Uterine smooth muscle cell (primary cell): Measurements from ENCODE around the gene DIAPH1. TPM values are rescaled to one million over a fixed set of nuclear protein-coding genes. Genes with fewer than 3 reads are reported as not detected.

ENCODE experiments used
- total RNA-seq: library from RNA; depleted of rRNA; stranded (reverse); fragments of >200 nt; gene quantifications from 2 replicates; pipeline ENCODE4 v1.2.3, GENCODE V29; 2014

DIAPH1 gene
- 24.2 and 41.1 TPM in 2 replicates for total RNA-seq

GRCh38 chr5:141618804-141619554 is at the start of gene DIAPH1:
Gene DIAPH1, minus strand, starts transcription at chr5:141619000. Its CDS starts 86 bp downstream, at chr5:141618914.

GRCh38 chr5:141650851-141651727 is 32.3 kb upstream of the DIAPH1 start, which contains the start of gene FCHSD1:
Gene FCHSD1, minus strand, starts transcription at chr5:141651418. Its CDS starts 50 bp downstream, at chr5:141651368.

GRCh38 chr5:141636413-141637122 is 17.8 kb upstream of the DIAPH1 start, which contains the start of the genes HDAC3 and RELL2:
Gene HDAC3, minus strand, starts transcription at chr5:141636849. Its CDS starts 59 bp downstream, at chr5:141636790.
Gene RELL2, plus strand, starts transcription at chr5:141636997. Its CDS starts 1,229 bp downstream, at chr5:141638226.

GRCh38 chr5:141488591-141489561 is 129.9 kb downstream of the DIAPH1 start, which contains the start of gene PCDHGC5:
Gene PCDHGC5, plus strand, starts transcription at chr5:141489081. Its CDS starts 160 bp downstream, at chr5:141489241.

GRCh38 chr5:141484641-141485311 is 134.0 kb downstream of the DIAPH1 start, which contains the start of gene PCDHGC4:
Gene PCDHGC4, plus strand, starts transcription at chr5:141485030. Its CDS starts 144 bp downstream, at chr5:141485174.

GRCh38 chr5:141475625-141476131 is 143.1 kb downstream of the DIAPH1 start, which contains the start of gene PCDHGC3:
Gene PCDHGC3, plus strand, starts transcription at chr5:141475966. Its CDS starts 151 bp downstream, at chr5:141476117.

Other genes with a start within 250 kb of the DIAPH1 start
- gene PCDHGB3, start 248.8 kb downstream of the DIAPH1 start, total RNA-seq, result 2.3 and 4.2 TPM in 2 replicates
- gene PCDHGA6, start 245.1 kb downstream of the DIAPH1 start, total RNA-seq, result 1.7 and 3.2 TPM in 2 replicates
- gene PCDHGA7, start 236.3 kb downstream of the DIAPH1 start, total RNA-seq, result 1.3 and 4.0 TPM in 2 replicates
- gene PCDHGB4, start 231.3 kb downstream of the DIAPH1 start, total RNA-seq, result 11.3 and 20.9 TPM in 2 replicates
- gene PCDHGA8, start 226.4 kb downstream of the DIAPH1 start, total RNA-seq, result 1.1 and 2.4 TPM in 2 replicates
- 16.2 and 25.0 TPM in 2 replicates for gene PCDHGB5, start 221.1 kb downstream of the DIAPH1 start, total RNA-seq
- 4.0 and 4.2 TPM in 2 replicates for gene PCDHGA9, start 216.2 kb downstream of the DIAPH1 start, total RNA-seq
- gene PCDHGB6, start 211.0 kb downstream of the DIAPH1 start, total RNA-seq, result 2.4 and 2.9 TPM in 2 replicates
- gene PCDHGA10, start 206.0 kb downstream of the DIAPH1 start, total RNA-seq, result 4.9 and 5.2 TPM in 2 replicates
- 6.0 and 7.4 TPM in 2 replicates for gene PCDHGB7, start 201.3 kb downstream of the DIAPH1 start, total RNA-seq
- gene PCDHGA11, start 197.9 kb downstream of the DIAPH1 start, total RNA-seq, result 11.7 and 13.6 TPM in 2 replicates
- 15.5 and 21.5 TPM in 2 replicates for gene PCDHGA12, start 188.5 kb downstream of the DIAPH1 start, total RNA-seq
- 39.6 and 44.7 TPM in 2 replicates for gene PCDHGC3, start 143.0 kb downstream of the DIAPH1 start, total RNA-seq
- gene PCDHGC4, start 134.0 kb downstream of the DIAPH1 start, total RNA-seq, result 2.2 and 2.4 TPM in 2 replicates
- 2.3 and 2.9 TPM in 2 replicates for gene PCDHGC5, start 129.9 kb downstream of the DIAPH1 start, total RNA-seq
- gene HDAC3, start 17.8 kb upstream of the DIAPH1 start, total RNA-seq, result 49.4 and 62.5 TPM in 2 replicates
- gene RELL2, start 18.0 kb upstream of the DIAPH1 start, total RNA-seq, result 4.9 TPM in 2 replicates
- 33.3 and 53.4 TPM in 2 replicates for gene FCHSD1, start 32.4 kb upstream of the DIAPH1 start, total RNA-seq
- 4.6 and 4.8 TPM in 2 replicates for gene ARAP3, start 63.2 kb upstream of the DIAPH1 start, total RNA-seq